Upper lobe of left lung (tissue), 6 donors: ENCODE measurements around the gene TSPOAP1. TPM values are rescaled to one million over a fixed set of nuclear protein-coding genes. Genes with fewer than 3 reads are reported as not detected.

Experiments used
- ATAC-seq, 2 donors: fragments of 200-7000 bp; cut with Tn5 transposase; one replicate each; pipeline ENCODE4 v1.9.1; 2022; ENCODE audit warnings: mild to moderate bottlenecking in 2 of 2, moderate library complexity in 2 of 2; ENCODE audit not compliant: low FRiP score in 2 of 2
- DNase-seq, 2 donors: peaks; one replicate each; pipeline ENCODE4 v3.0.0-alpha.2; 2019 to 2020
- H3K27ac ChIP-seq, 4 donors: fragments of 200-600 bp; sonication (generic); one replicate each; pipeline ENCODE4 v1.5.1; 2016 to 2019
- H3K27me3 ChIP-seq, 4 donors: fragments of 200-600 bp; sonication (generic); one replicate each; pipeline ENCODE4 v1.5.1; 2017 to 2019
- H3K36me3 ChIP-seq, 4 donors: fragments of 200-600 bp; sonication (generic); one replicate each; pipeline ENCODE4 v1.5.1; 2016 to 2019
- H3K4me1 ChIP-seq, 4 donors: fragments of 200-600 bp; sonication (generic); one replicate each; pipeline ENCODE4 v1.5.1; 2018 to 2019
- H3K4me3 ChIP-seq, 4 donors: fragments of 200-600 bp; sonication (generic); one replicate each; pipeline ENCODE4 v1.5.1; 2017 to 2019; ENCODE audit warnings: mild to moderate bottlenecking in 2 of 4, moderate library complexity in 1 of 4
- H3K9me3 ChIP-seq, 4 donors: fragments of 200-600 bp; sonication (generic); one replicate each; pipeline ENCODE4 v1.5.1; 2018 to 2019
- EP300 ChIP-seq, 4 donors: sonication (generic); formaldehyde crosslinking; IDR thresholded peaks; one replicate each; pipeline ENCODE4 v1.5.1; 2017; ENCODE audit warnings: antibody characterized with exemption in 4 of 4, control low read depth in 2 of 4
- POLR2A ChIP-seq, 4 donors: fragments of 450-650 bp; IDR thresholded peaks; one replicate each; pipeline ENCODE4 v1.5.1; 2016 to 2017; ENCODE audit warnings: antibody characterized with exemption in 4 of 4, mild to moderate bottlenecking in 2 of 4
- POLR2AphosphoS5 ChIP-seq, 2 donors: sonication (generic); formaldehyde crosslinking; IDR thresholded peaks; one replicate each; pipeline ENCODE4 v1.5.1; 2017; ENCODE audit warnings: antibody characterized with exemption in 2 of 2
- WGBS, 2 donors: methylation state at CpG; one replicate each; pipeline ENCODE4 v1.1.5; 2017 to 2018; 5-methylcytosine and 5-hydroxymethylcytosine counted together
- total RNA-seq, 6 donors: library from RNA; depleted of rRNA in 4 of 6; stranded (reverse); fragments of >200 nt in 4 of 6; gene quantifications; one replicate each; pipeline versions ENCODE4 v1.1.0 to v1.2.1, GENCODE V29; 2016 to 2021
- TF ChIP-seq, protein P1 (sequence below), 6 experiments: fragments of 450-650 bp in 4 of 6; fragments of 200-600 bp in 2 of 6; sonication (generic) in 2 of 6; IDR thresholded peaks; one replicate each; pipeline ENCODE4 v1.5.1; 2016 to 2019; ENCODE audit warnings: antibody characterized with exemption in 6 of 6
- donor health status: DM: no; HTN: no; CAD: no; lungs with moderate emphysema.
- donor health status: DM: no; HTN: yes; CAD: no; lungs with severe emphysema.

The TSPOAP1 gene
- total RNA-seq, 6 donors from 2014 or later: 14.0 to 50.3 (median 24.1) TPM

GRCh38 chr17:58325289-58325726, 3.3 kb downstream of the TSPOAP1 start:
- H3K4me1 ChIP-seq: peaks cover 4 to 27% (median 20%) of the 10 kb centered on the region in 4 donors
- peak overlapping the region in 3 of 4 donors; percentile 54 to 79 (median 76) for H3K4me3 ChIP-seq
- DNase-seq: peak in 1 of 2 donors; percentile 77
- WGBS, 2 donors: 67 to 71% methylated on average over 8 to 11 of the region's 11 CpGs
- peaks cover 0 to 5% (median 0%) of the 10 kb centered on the region in 4 donors for H3K27me3 ChIP-seq
- no peak overlapping the region for H3K27ac ChIP-seq
- no peaks in the 10 kb centered on the region for H3K9me3 ChIP-seq
- ATAC-seq: no peak
- TF ChIP-seq EP300 (IDR thresholded peaks at IDR 0.05) (no peak), POLR2AphosphoS5 (IDR thresholded peaks at IDR 0.05) (no peak), POLR2A (IDR thresholded peaks at IDR 0.05) (no peak)
- TF ChIP-seq, protein P1, sequence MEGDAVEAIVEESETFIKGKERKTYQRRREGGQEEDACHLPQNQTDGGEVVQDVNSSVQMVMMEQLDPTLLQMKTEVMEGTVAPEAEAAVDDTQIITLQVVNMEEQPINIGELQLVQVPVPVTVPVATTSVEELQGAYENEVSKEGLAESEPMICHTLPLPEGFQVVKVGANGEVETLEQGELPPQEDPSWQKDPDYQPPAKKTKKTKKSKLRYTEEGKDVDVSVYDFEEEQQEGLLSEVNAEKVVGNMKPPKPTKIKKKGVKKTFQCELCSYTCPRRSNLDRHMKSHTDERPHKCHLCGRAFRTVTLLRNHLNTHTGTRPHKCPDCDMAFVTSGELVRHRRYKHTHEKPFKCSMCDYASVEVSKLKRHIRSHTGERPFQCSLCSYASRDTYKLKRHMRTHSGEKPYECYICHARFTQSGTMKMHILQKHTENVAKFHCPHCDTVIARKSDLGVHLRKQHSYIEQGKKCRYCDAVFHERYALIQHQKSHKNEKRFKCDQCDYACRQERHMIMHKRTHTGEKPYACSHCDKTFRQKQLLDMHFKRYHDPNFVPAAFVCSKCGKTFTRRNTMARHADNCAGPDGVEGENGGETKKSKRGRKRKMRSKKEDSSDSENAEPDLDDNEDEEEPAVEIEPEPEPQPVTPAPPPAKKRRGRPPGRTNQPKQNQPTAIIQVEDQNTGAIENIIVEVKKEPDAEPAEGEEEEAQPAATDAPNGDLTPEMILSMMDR (IDR thresholded peaks at IDR 0.05): no peak
- no peaks in the 10 kb centered on the region for H3K36me3 ChIP-seq

DNA sequence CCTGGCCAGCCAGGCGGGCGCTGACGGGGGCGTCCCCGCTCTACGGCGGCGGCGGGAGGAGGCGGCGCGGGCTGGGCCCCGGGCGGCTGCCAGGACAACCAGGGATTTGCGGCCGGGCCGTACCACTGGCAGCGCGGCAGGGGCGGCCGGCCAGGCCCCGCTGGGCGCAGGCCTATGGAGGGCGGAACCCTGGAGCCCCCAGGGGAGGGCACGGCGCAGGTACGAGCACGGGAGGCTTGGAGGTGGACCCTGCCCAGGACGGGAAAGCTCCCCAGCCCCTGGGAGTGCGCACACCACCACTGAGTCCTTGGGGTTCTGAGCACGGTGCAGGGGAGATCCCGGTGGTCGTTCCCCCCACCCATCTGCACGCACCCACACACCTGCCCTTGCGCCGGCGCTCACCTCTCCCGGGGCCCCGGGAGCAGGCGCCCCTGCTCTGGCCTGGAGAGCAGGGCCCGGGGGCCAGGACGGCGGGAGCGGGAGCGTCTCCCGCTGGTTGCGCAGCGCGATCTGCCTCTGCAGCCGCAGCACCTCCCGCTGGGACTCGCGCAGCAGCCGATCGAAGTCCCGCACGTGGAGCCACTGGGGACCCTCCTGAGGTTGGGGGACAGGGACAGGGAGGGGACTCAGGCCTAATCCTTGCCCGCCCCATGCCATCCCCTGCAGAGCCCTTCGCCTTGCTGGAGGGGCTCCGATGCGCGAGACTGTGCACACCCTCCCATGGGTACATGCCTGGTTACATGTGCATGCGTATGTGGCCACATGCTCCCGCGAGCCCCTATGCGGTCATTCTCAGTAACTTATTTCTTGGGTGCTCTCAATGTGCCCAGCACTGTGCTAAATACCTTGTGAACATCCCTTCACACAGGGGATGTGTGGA, 3.9 kb downstream of the TSPOAP1 start:
- Histone ChIP-seq H3K4me1 (peaks cover 4 to 27% (median 20%) of the 10 kb centered on the region in 4 donors), H3K36me3 (no peaks in the 10 kb centered on the region), H3K27me3 (peaks cover 0 to 5% (median 0%) of the 10 kb centered on the region in 4 donors), H3K9me3 (no peaks in the 10 kb centered on the region), H3K27ac (peak overlapping the region in 3 of 4 donors; percentile 54 to 63 (median 61)), H3K4me3 (peak overlapping the region; percentile 47 to 79 (median 65))
- peak in 1 of 4 donors; percentile 35 for TF ChIP-seq POLR2A (IDR thresholded peaks at IDR 0.05)
- TF ChIP-seq POLR2AphosphoS5 (IDR thresholded peaks at IDR 0.05): no peak
- peak; percentile 56 to 75 for ATAC-seq
- WGBS, 2 donors: 12 to 23% methylated on average over 8 to 31 of the region's 66 CpGs
- peak; percentile 54 to 93 for DNase-seq

GRCh38 chr17:58324056-58324408, 4.6 kb downstream of the TSPOAP1 start:
- 9% methylated on average over 8 of the region's 13 CpGs; no CpG with 5 or more reads in 1 of the 2 donors for WGBS, 2 donors
- Histone ChIP-seq H3K27me3 (peaks cover 0 to 5% (median 0%) of the 10 kb centered on the region in 4 donors), H3K9me3 (no peaks in the 10 kb centered on the region), H3K4me1 (peaks cover 4 to 27% (median 20%) of the 10 kb centered on the region in 4 donors), H3K27ac (peak overlapping the region in 3 of 4 donors; percentile 54 to 63 (median 61)), H3K36me3 (no peaks in the 10 kb centered on the region), H3K4me3 (peak overlapping the region in 3 of 4 donors; percentile 54 to 79 (median 76))
- no peak for TF ChIP-seq EP300 (IDR thresholded peaks at IDR 0.05)
- TF ChIP-seq POLR2AphosphoS5 (IDR thresholded peaks at IDR 0.05): no peak
- TF ChIP-seq POLR2A (IDR thresholded peaks at IDR 0.05): no peak
- TF ChIP-seq, protein P1 (IDR thresholded peaks at IDR 0.05): no peak
- ATAC-seq (no peak), DNase-seq (no peak)

- Histone ChIP-seq H3K36me3 (no peaks in the 10 kb centered on the region), H3K9me3 (no peaks in the 10 kb centered on the region), H3K4me3 (peak overlapping the region in 3 of 4 donors; percentile 54 to 79 (median 76)), H3K27me3 (peaks cover 0 to 4% (median 0%) of the 10 kb centered on the region in 4 donors), H3K27ac (peak overlapping the region in 3 of 4 donors; percentile 54 to 63 (median 61)), H3K4me1 (peaks cover 4 to 24% (median 18%) of the 10 kb centered on the region in 4 donors)
- ATAC-seq: no peak
- DNase-seq: no peak
- 69 to 71% methylated on average over 5 to 8 of the region's 8 CpGs for WGBS, 2 donors
- TF ChIP-seq POLR2A (IDR thresholded peaks at IDR 0.05) (no peak), POLR2AphosphoS5 (IDR thresholded peaks at IDR 0.05) (no peak), EP300 (IDR thresholded peaks at IDR 0.05) (no peak)
- TF ChIP-seq, protein P1 (IDR thresholded peaks at IDR 0.05): no peak
Measured at GRCh38 chr17:58323366-58324055, 5.1 kb downstream of the TSPOAP1 start.
